Suprapubic skin (tissue), 4 donors: ENCODE results near the gene RASA3. TPM values are rescaled to one million over a fixed set of nuclear protein-coding genes. Genes with fewer than 3 reads are reported as not detected.

Experiments used
- DNase-seq, 2 donors: peaks; one replicate each; pipeline ENCODE4 v3.0.0-alpha.2; 2019; ENCODE audit warnings: low spot score in 2 of 2
- H3K27ac ChIP-seq: fragments of 200-600 bp; sonication (generic); one replicate; pipeline ENCODE4 v1.5.1; 2019
- H3K27me3 ChIP-seq: fragments of 200-600 bp; sonication (generic); one replicate; pipeline ENCODE4 v1.5.1; 2019
- H3K36me3 ChIP-seq: fragments of 200-600 bp; sonication (generic); one replicate; pipeline ENCODE4 v1.5.1; 2019
- H3K4me1 ChIP-seq: fragments of 200-600 bp; sonication (generic); one replicate; pipeline ENCODE4 v1.5.1; 2019
- H3K4me3 ChIP-seq: fragments of 200-600 bp; sonication (generic); one replicate; pipeline ENCODE4 v1.5.1; 2019; ENCODE audit warnings: mild to moderate bottlenecking
- H3K9me3 ChIP-seq: fragments of 200-600 bp; sonication (generic); one replicate; pipeline ENCODE4 v1.5.1; 2019
- CTCF ChIP-seq, 2 donors: fragments of 200-600 bp in 1 of 2; fragments of 450-650 bp in 1 of 2; sonication (generic) in 1 of 2; IDR thresholded peaks; one replicate each; pipeline ENCODE4 v1.5.1; 2016 to 2019; ENCODE audit warnings: antibody characterized with exemption in 2 of 2, mild to moderate bottlenecking in 1 of 2, moderate library complexity in 1 of 2
- EP300 ChIP-seq: sonication (generic); formaldehyde crosslinking; IDR thresholded peaks from one replicate; pipeline ENCODE4 v1.6.1; 2017; ENCODE audit warnings: antibody characterized with exemption
- POLR2A ChIP-seq, 2 donors: fragments of 450-650 bp; IDR thresholded peaks; one replicate each; pipeline ENCODE4 v1.6.1; 2017; ENCODE audit warnings: antibody characterized with exemption in 2 of 2, mild to moderate bottlenecking in 2 of 2, moderate library complexity in 2 of 2
- POLR2AphosphoS5 ChIP-seq, 3 donors: sonication (generic); formaldehyde crosslinking; IDR thresholded peaks; one replicate each; pipeline ENCODE4 v1.6.1; 2017; ENCODE audit warnings: antibody characterized with exemption in 3 of 3
- WGBS: methylation state at CpG from one replicate; pipeline ENCODE4 v1.1.5; 2018; 5-methylcytosine and 5-hydroxymethylcytosine counted together
- total RNA-seq, 4 donors: library from RNA; depleted of rRNA; stranded (reverse); fragments of >200 nt; gene quantifications; one replicate each; pipeline ENCODE4 v1.1.0, GENCODE V29; 2016

Gene RASA3
- total RNA-seq, 4 donors from 2014 or later = 15.3 to 37.1 (median 16.4) TPM

DNA sequence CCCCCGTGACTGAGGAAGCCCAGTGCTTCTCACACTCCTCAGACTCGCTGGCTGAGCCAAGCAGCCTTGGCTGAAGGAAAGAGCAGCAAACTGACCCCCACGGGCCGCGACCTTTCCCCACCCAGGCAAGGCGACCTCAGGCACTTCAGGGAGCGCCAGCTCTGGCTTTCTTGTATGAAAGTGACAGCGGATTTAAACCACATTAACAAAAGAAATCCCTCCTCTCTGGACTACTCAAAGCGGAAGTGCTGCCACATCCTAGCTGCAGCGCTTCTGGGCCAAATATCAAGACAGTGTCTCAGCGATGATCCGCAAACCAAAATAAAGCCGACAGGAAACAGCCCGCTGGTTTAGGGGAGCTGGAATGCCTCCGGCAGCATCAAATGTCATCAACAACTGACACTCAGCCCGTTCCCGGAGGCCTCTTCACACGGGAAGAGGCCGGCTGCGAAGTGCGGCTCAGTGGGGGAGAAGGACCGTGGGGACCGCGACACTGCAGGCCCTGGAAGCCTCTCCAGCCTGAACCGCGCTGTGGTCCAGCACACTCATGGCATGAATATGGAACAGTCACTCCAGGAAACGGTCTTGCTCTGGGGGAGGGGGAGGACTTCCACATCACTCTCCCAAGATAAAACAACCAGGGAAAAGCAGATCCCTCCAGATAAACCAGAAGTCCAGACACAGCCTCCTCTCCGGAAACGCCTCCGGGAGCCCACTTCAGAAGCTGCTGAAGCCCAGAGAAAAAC, 1.4 kb downstream of the RASA3 start:
- no peak for TF ChIP-seq POLR2AphosphoS5 (IDR thresholded peaks at IDR 0.05)
- no peak for TF ChIP-seq POLR2A (IDR thresholded peaks at IDR 0.05)
- TF ChIP-seq CTCF (IDR thresholded peaks at IDR 0.05) = no peak
- TF ChIP-seq EP300 = no peak
- H3K27ac ChIP-seq = peak overlapping the region; percentile 83
- peaks cover 48% of the 10 kb centered on the region for H3K4me1 ChIP-seq
- H3K4me3 ChIP-seq = peak overlapping the region; percentile 90
- H3K9me3 ChIP-seq = no peaks in the 10 kb centered on the region
- no peaks in the 10 kb centered on the region for H3K36me3 ChIP-seq
- no peak for DNase-seq
- no peaks in the 10 kb centered on the region for H3K27me3 ChIP-seq
- WGBS = 6% methylated on average over 17 of the region's 30 CpGs

- Histone ChIP-seq H3K27me3 (no peaks in the 10 kb centered on the region), H3K27ac (peak overlapping the region; percentile 83), H3K4me3 (peak overlapping the region; percentile 90), H3K36me3 (no peaks in the 10 kb centered on the region), H3K9me3 (no peaks in the 10 kb centered on the region), H3K4me1 (peaks cover 48% of the 10 kb centered on the region)
- TF ChIP-seq EP300 (no peak), CTCF (IDR thresholded peaks at IDR 0.05) (no peak), POLR2AphosphoS5 (IDR thresholded peaks at IDR 0.05) (no peak), POLR2A (IDR thresholded peaks at IDR 0.05) (no peak)
- WGBS = 60% methylated on average over 2 of the region's 18 CpGs
- no peak for DNase-seq
Observed at GRCh38 chr13:114130131-114130836, 2.1 kb downstream of the RASA3 start.

DNA sequence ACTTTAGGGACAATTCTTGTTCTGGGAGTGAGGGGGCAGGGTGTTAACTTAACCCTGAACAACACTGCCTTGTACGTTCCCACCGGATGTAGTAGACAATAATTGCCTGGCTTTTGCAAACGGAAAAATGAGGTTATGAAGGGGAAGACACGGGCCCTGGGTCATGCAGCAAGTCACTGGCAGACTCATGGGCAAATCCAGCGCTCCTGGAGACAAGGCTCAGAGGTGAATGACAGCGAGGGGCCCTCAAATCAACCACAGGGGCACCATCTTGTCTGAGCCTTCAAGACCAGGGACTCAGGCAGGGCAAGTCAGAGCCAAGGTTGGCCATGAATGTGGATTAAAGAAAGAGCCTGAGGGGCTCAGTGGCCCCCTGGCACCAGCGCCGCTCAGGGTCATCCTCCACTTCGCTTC, 2.8 kb downstream of the RASA3 start:
- Histone ChIP-seq H3K4me3 (no peak overlapping the region), H3K27ac (peak overlapping the region; percentile 83), H3K9me3 (no peaks in the 10 kb centered on the region), H3K36me3 (no peaks in the 10 kb centered on the region), H3K27me3 (no peaks in the 10 kb centered on the region), H3K4me1 (peaks cover 48% of the 10 kb centered on the region)
- no peak for DNase-seq
- 85% methylated on average over 6 of the region's 9 CpGs for WGBS
- TF ChIP-seq EP300 (no peak), CTCF (IDR thresholded peaks at IDR 0.05) (no peak)

- Histone ChIP-seq H3K27ac (peak overlapping the region; percentile 83), H3K4me3 (peak overlapping the region; percentile 12), H3K9me3 (no peaks in the 10 kb centered on the region), H3K4me1 (peaks cover 48% of the 10 kb centered on the region), H3K27me3 (no peaks in the 10 kb centered on the region), H3K36me3 (no peaks in the 10 kb centered on the region)
- TF ChIP-seq EP300 (no peak), CTCF (IDR thresholded peaks at IDR 0.05) (no peak), POLR2AphosphoS5 (IDR thresholded peaks at IDR 0.05) (peak in 2 of 3 donors; percentile 51 to 65), POLR2A (IDR thresholded peaks at IDR 0.05) (peak in 1 of 2 donors; percentile 44)
- DNase-seq = peak; percentile 89 to 90
- WGBS = 50% methylated on average over 37 of the region's 37 CpGs
Observed at GRCh38 chr13:114128624-114129522, 3.5 kb downstream of the RASA3 start.

GRCh38 chr13:114128348-114128623, 4.1 kb downstream of the RASA3 start:
- Histone ChIP-seq H3K36me3 (no peaks in the 10 kb centered on the region), H3K9me3 (no peaks in the 10 kb centered on the region), H3K27ac (peak overlapping the region; percentile 83), H3K27me3 (no peaks in the 10 kb centered on the region), H3K4me1 (peaks cover 52% of the 10 kb centered on the region), H3K4me3 (peak overlapping the region; percentile 12)
- 81% methylated on average over 3 of the region's 5 CpGs for WGBS
- no peak for DNase-seq
- TF ChIP-seq POLR2A (IDR thresholded peaks at IDR 0.05) (no peak), CTCF (IDR thresholded peaks at IDR 0.05) (no peak), EP300 (no peak), POLR2AphosphoS5 (IDR thresholded peaks at IDR 0.05) (no peak)
